CD4-positive, CD25-positive, alpha-beta regulatory T cell (primary cell): Measurements from ENCODE around the gene ANKRD11. TPM values are rescaled to one million over a fixed set of nuclear protein-coding genes. Genes with fewer than 3 reads are reported as not detected.
"Not testable (repeated sequence)": the region's sequence is repeated elsewhere in the genome, so short reads cannot be mapped to it uniquely, and the experiment has no call there.

Source experiments
- ATAC-seq, 2 donors: fragments of 150-1000 bp; cut with Tn5 transposase; one replicate each; pipeline ENCODE4 v1.10.0; 2021; ENCODE audit warnings: low read depth in 2 of 2, moderate number of reproducible peaks in 2 of 2, moderate library complexity in 1 of 2
- DNase-seq, 3 donors: peaks; one replicate each; pipeline versions ENCODE4 v3.0.0 to v3.0.0-alpha.2; 2012 to 2022; ENCODE audit warnings: mixed read lengths in 1 of 3
- H3K27ac ChIP-seq: one replicate; pipeline ENCODE4 v1.7.0; 2013; ENCODE audit warnings: mild to moderate bottlenecking, low read length; ENCODE audit not compliant: insufficient read depth, poor library complexity, severe bottlenecking
- H3K27me3 ChIP-seq: one replicate; pipeline ENCODE4 v1.7.0; 2013; ENCODE audit warnings: low read length; ENCODE audit not compliant: control insufficient read depth, insufficient read depth
- H3K36me3 ChIP-seq: one replicate; pipeline ENCODE4 v1.7.0; 2013; ENCODE audit warnings: mild to moderate bottlenecking, low read length, moderate library complexity; ENCODE audit not compliant: control insufficient read depth, insufficient read depth
- H3K4me1 ChIP-seq: 2 replicates; pipeline ENCODE4 v1.7.0; 2013; ENCODE audit warnings: mild to moderate bottlenecking, low read length; ENCODE audit not compliant: insufficient read depth, control insufficient read depth, poor library complexity, severe bottlenecking
- H3K4me3 ChIP-seq: one replicate; pipeline ENCODE4 v1.7.0; 2013; ENCODE audit warnings: low read depth, mild to moderate bottlenecking, low read length, moderate library complexity
- H3K9me3 ChIP-seq, 2 experiments: 1 replicate in 1 of 2; 2 replicates in 1 of 2; pipeline ENCODE4 v1.7.0; 2013; ENCODE audit warnings: low read length in 2 of 2, mild to moderate bottlenecking in 1 of 2, moderate library complexity in 1 of 2; ENCODE audit not compliant: control insufficient read depth in 2 of 2
- H3K27ac Mint-ChIP-seq, 3 donors: one replicate each; pipeline ENCODE4 v1.8.0; 2020 to 2022; ENCODE audit warnings: mild to moderate bottlenecking in 3 of 3, mixed read lengths in 3 of 3, moderate library complexity in 2 of 3
- H3K27me3 Mint-ChIP-seq: one replicate; pipeline ENCODE4 v1.8.0; 2022; ENCODE audit warnings: mild to moderate bottlenecking, mixed read lengths
- H3K36me3 Mint-ChIP-seq: one replicate; pipeline ENCODE4 v1.8.0; 2020; ENCODE audit warnings: mixed read lengths
- H3K4me1 Mint-ChIP-seq, 4 donors: one replicate each; pipeline ENCODE4 v1.8.0; 2020 to 2022; ENCODE audit warnings: mixed read lengths in 4 of 4, mild to moderate bottlenecking in 1 of 4
- H3K4me3 Mint-ChIP-seq, 4 donors: one replicate each; pipeline ENCODE4 v1.8.0; 2020 to 2022; ENCODE audit warnings: mild to moderate bottlenecking in 4 of 4, mixed read lengths in 4 of 4, moderate library complexity in 3 of 4
- H3K9me3 Mint-ChIP-seq, 7 donors: one replicate each; pipeline ENCODE4 v1.8.0; 2020 to 2022; ENCODE audit warnings: mixed read lengths in 7 of 7, mild to moderate bottlenecking in 3 of 7, moderate library complexity in 2 of 7
- polyA plus RNA-seq, 4 donors: library from polyadenylated mRNA; unstranded; fragments of 300-500 nt; fragmentation: Illumina TruSeq; gene quantifications; one replicate each; pipeline ENCODE4 v1.2.3, GENCODE V29; 2021
- total RNA-seq: library from RNA; stranded (reverse); gene quantifications from one replicate; pipeline ENCODE4 v1.2.3, GENCODE V29; 2022

The ANKRD11 gene
- total and polyA plus RNA-seq, 5 donors from 2014 or later: 8.7 to 323 (median 18.6) TPM

- Mint-ChIP-seq H3K4me1 (peaks cover 46 to 87% (median 63%) of the 10 kb centered on the region in 4 donors), H3K27ac (peak overlapping the region in 2 of 3 donors; percentile 87 to 91), H3K4me3 (peak overlapping the region; percentile 75 to 87 (median 82))
- not testable (repeated sequence) for H3K27me3 Mint-ChIP-seq, H3K36me3 Mint-ChIP-seq, ATAC-seq, H3K9me3 Mint-ChIP-seq, H3K27me3 ChIP-seq, DNase-seq, H3K36me3 ChIP-seq, H3K9me3 ChIP-seq
- Histone ChIP-seq H3K27ac (peak overlapping the region; percentile 17), H3K4me3 (peak overlapping the region; percentile 70), H3K4me1 (peaks cover 88% of the 10 kb centered on the region)
Measured at GRCh38 chr16:89454378-89455125, 35.8 kb downstream of the ANKRD11 start.

GRCh38 chr16:89453501-89454321, 36.6 kb downstream of the ANKRD11 start:
- peaks cover 91% of the 10 kb centered on the region for H3K4me1 ChIP-seq
- Mint-ChIP-seq H3K4me1 (peaks cover 43 to 87% (median 60%) of the 10 kb centered on the region in 4 donors), H3K27me3 (no peaks in the 10 kb centered on the region), H3K9me3 (no peaks in the 10 kb centered on the region), H3K36me3 (peaks cover 9% of the 10 kb centered on the region), H3K4me3 (peak overlapping the region; percentile 75 to 87 (median 82)), H3K27ac (peak overlapping the region; percentile 61 to 91 (median 87))
- DNase-seq (no peak), ATAC-seq (peak in 1 of 2 donors; percentile 17)
- H3K4me3 ChIP-seq: peak overlapping the region; percentile 70
- H3K27ac ChIP-seq: peak overlapping the region; percentile 17
- no peaks in the 10 kb centered on the region for H3K27me3 ChIP-seq
- H3K36me3 ChIP-seq: no peaks in the 10 kb centered on the region
- no peaks in the 10 kb centered on the region for H3K9me3 ChIP-seq

GRCh38 chr16:89452925-89453324, 37.4 kb downstream of the ANKRD11 start:
- Mint-ChIP-seq H3K27me3 (no peaks in the 10 kb centered on the region), H3K4me3 (peak overlapping the region; percentile 72 to 87 (median 78)), H3K4me1 (peaks cover 44 to 87% (median 62%) of the 10 kb centered on the region in 4 donors), H3K27ac (peak overlapping the region; percentile 57 to 87 (median 85)), H3K9me3 (no peaks in the 10 kb centered on the region), H3K36me3 (peaks cover 9% of the 10 kb centered on the region)
- H3K9me3 ChIP-seq: no peaks in the 10 kb centered on the region
- ATAC-seq (no peak), DNase-seq (no peak)
- H3K4me1 ChIP-seq: peaks cover 92% of the 10 kb centered on the region
- H3K27ac ChIP-seq: peak overlapping the region; percentile 53
- peak overlapping the region; percentile 70 for H3K4me3 ChIP-seq
- H3K27me3 ChIP-seq: no peaks in the 10 kb centered on the region
- no peaks in the 10 kb centered on the region for H3K36me3 ChIP-seq

GRCh38 chr16:89452241-89452640, 38.1 kb downstream of the ANKRD11 start:
- Histone ChIP-seq H3K27me3 (no peaks in the 10 kb centered on the region), H3K36me3 (no peaks in the 10 kb centered on the region), H3K27ac (peak overlapping the region; percentile 53), H3K4me3 (peak overlapping the region; percentile 70), H3K4me1 (peaks cover 92% of the 10 kb centered on the region), H3K9me3 (no peaks in the 10 kb centered on the region)
- Mint-ChIP-seq H3K27me3 (no peaks in the 10 kb centered on the region), H3K4me1 (peaks cover 45 to 88% (median 63%) of the 10 kb centered on the region in 4 donors), H3K9me3 (no peaks in the 10 kb centered on the region), H3K4me3 (peak overlapping the region; percentile 58 to 87 (median 72)), H3K27ac (peak overlapping the region in 2 of 3 donors; percentile 76 to 82), H3K36me3 (peaks cover 6% of the 10 kb centered on the region)
- DNase-seq (peak in 1 of 3 donors; percentile 51), ATAC-seq (peak in 1 of 2 donors; percentile 26)

GRCh38 chr16:89450537-89450936, 39.8 kb downstream of the ANKRD11 start:
- ATAC-seq: no peak

GRCh38 chr16:89449726-89450335, 40.5 kb downstream of the ANKRD11 start:
- Histone ChIP-seq H3K4me1 (peaks cover 97% of the 10 kb centered on the region), H3K9me3 (no peaks in the 10 kb centered on the region), H3K27ac (peak overlapping the region; percentile 45), H3K27me3 (no peaks in the 10 kb centered on the region), H3K4me3 (peak overlapping the region; percentile 40), H3K36me3 (no peaks in the 10 kb centered on the region)
- no peaks in the 10 kb centered on the region for H3K9me3 Mint-ChIP-seq
- H3K4me3 Mint-ChIP-seq: peak overlapping the region; percentile 58 to 87 (median 77)
- DNase-seq: no peak
- H3K27ac Mint-ChIP-seq: peak overlapping the region; percentile 57 to 66 (median 62)
- ATAC-seq: peak in 1 of 2 donors; percentile 39
- no peaks in the 10 kb centered on the region for H3K36me3 Mint-ChIP-seq
- H3K27me3 Mint-ChIP-seq: no peaks in the 10 kb centered on the region
- peaks cover 53 to 95% (median 71%) of the 10 kb centered on the region in 4 donors for H3K4me1 Mint-ChIP-seq

More at GRCh38 chr16:89450537-89450936, 39.8 kb downstream of the ANKRD11 start:
- Mint-ChIP-seq H3K4me1 (peaks cover 52 to 93% (median 68%) of the 10 kb centered on the region in 4 donors), H3K9me3 (no peaks in the 10 kb centered on the region), H3K4me3 (peak overlapping the region; percentile 58 to 87 (median 70)), H3K27ac (peak overlapping the region in 2 of 3 donors; percentile 66 to 76), H3K36me3 (peaks cover 3% of the 10 kb centered on the region), H3K27me3 (no peaks in the 10 kb centered on the region)
- DNase-seq: no peak
- Histone ChIP-seq H3K27ac (no peak overlapping the region), H3K27me3 (no peaks in the 10 kb centered on the region), H3K9me3 (no peaks in the 10 kb centered on the region), H3K4me3 (no peak overlapping the region), H3K4me1 (peaks cover 97% of the 10 kb centered on the region), H3K36me3 (no peaks in the 10 kb centered on the region)

GRCh38 chr16:89448656-89449055, 41.7 kb downstream of the ANKRD11 start:
- no peak for ATAC-seq
- H3K9me3 Mint-ChIP-seq: no peaks in the 10 kb centered on the region
- Histone ChIP-seq H3K9me3 (no peaks in the 10 kb centered on the region), H3K36me3 (no peaks in the 10 kb centered on the region), H3K27ac (no peak overlapping the region), H3K4me1 (peaks cover 99% of the 10 kb centered on the region), H3K4me3 (no peak overlapping the region), H3K27me3 (no peaks in the 10 kb centered on the region)
- H3K4me3 Mint-ChIP-seq: peak overlapping the region in 3 of 4 donors; percentile 17 to 59 (median 47)
- no peaks in the 10 kb centered on the region for H3K36me3 Mint-ChIP-seq
- H3K4me1 Mint-ChIP-seq: peaks cover 52 to 98% (median 72%) of the 10 kb centered on the region in 4 donors
- H3K27me3 Mint-ChIP-seq: no peaks in the 10 kb centered on the region
- no peak for DNase-seq
- H3K27ac Mint-ChIP-seq: peak overlapping the region in 2 of 3 donors; percentile 12
